Measurements from ENCODE around the gene SHMT1.
"Not testable (repeated sequence)": the region's sequence is repeated elsewhere in the genome, so short reads cannot be mapped to it uniquely, and the experiment has no call there.

GRCh38 chr17:18408906-18409305 lies 45.6 kb upstream of the SHMT1 start:
- TF ChIP-seq, protein P1, sequence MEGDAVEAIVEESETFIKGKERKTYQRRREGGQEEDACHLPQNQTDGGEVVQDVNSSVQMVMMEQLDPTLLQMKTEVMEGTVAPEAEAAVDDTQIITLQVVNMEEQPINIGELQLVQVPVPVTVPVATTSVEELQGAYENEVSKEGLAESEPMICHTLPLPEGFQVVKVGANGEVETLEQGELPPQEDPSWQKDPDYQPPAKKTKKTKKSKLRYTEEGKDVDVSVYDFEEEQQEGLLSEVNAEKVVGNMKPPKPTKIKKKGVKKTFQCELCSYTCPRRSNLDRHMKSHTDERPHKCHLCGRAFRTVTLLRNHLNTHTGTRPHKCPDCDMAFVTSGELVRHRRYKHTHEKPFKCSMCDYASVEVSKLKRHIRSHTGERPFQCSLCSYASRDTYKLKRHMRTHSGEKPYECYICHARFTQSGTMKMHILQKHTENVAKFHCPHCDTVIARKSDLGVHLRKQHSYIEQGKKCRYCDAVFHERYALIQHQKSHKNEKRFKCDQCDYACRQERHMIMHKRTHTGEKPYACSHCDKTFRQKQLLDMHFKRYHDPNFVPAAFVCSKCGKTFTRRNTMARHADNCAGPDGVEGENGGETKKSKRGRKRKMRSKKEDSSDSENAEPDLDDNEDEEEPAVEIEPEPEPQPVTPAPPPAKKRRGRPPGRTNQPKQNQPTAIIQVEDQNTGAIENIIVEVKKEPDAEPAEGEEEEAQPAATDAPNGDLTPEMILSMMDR (IDR thresholded peaks at IDR 0.05), result not testable (repeated sequence)
- TF ChIP-seq POLR2A (IDR thresholded peaks at IDR 0.05), result not testable (repeated sequence)

Measured in suprapubic skin (tissue), 3 donors.